MCF 10A (cell line): ENCODE results near the gene INSC. TPM values are rescaled to one million over a fixed set of nuclear protein-coding genes. Genes with fewer than 3 reads are reported as not detected.

Source experiments
- BruUV-seq: library from RNA; stranded (reverse); fragments of 400-500 nt; replicated peaks from 2 replicates; lab custom pipeline; 2021; lab: Mats Ljungman, UMichigan
- CTCF ChIA-PET: fragments of 300-600 bp; sonication (Branson Sonifier 250); formaldehyde crosslinking; extraction: SDS; loops from one replicate; lab custom pipeline; 2021; ENCODE audit warnings: antibody characterized with exemption, inconsistent platforms; lab: Yijun Ruan, JAX
- POLR2A ChIA-PET: fragments of 300-600, 350-650 bp; sonication (Branson Sonifier 250); formaldehyde crosslinking; extraction: SDS; loops from one replicate; lab custom pipeline; 2020; ENCODE audit warnings: antibody characterized with exemption, inconsistent platforms; lab: Yijun Ruan, JAX
- DNase-seq: peaks from one replicate; pipeline ENCODE4 v3.0.0-alpha.2; 2018; ENCODE audit not compliant: unreplicated experiment
- H3K27ac Mint-ChIP-seq: one replicate; pipeline ENCODE4 v1.8.0; 2022; ENCODE audit warnings: mild to moderate bottlenecking, low read depth, mixed read lengths; ENCODE audit not compliant: unreplicated experiment
- H3K27me3 Mint-ChIP-seq: one replicate; pipeline ENCODE4 v1.8.0; 2022; ENCODE audit warnings: mixed read lengths; ENCODE audit not compliant: insufficient read depth, unreplicated experiment
- H3K36me3 Mint-ChIP-seq: one replicate; pipeline ENCODE4 v1.8.0; 2022; ENCODE audit warnings: mild to moderate bottlenecking, moderate library complexity, mixed read lengths; ENCODE audit not compliant: insufficient read depth, unreplicated experiment
- H3K4me1 Mint-ChIP-seq: one replicate; pipeline ENCODE4 v1.8.0; 2022; ENCODE audit warnings: mixed read lengths; ENCODE audit not compliant: insufficient read depth, unreplicated experiment
- H3K4me3 Mint-ChIP-seq: one replicate; pipeline ENCODE4 v1.8.0; 2022; ENCODE audit warnings: mild to moderate bottlenecking, moderate library complexity, mixed read lengths; ENCODE audit not compliant: unreplicated experiment
- H3K9me3 Mint-ChIP-seq: one replicate; pipeline ENCODE4 v1.8.0; 2022; ENCODE audit warnings: mixed read lengths; ENCODE audit not compliant: unreplicated experiment
- CTCF ChIP-seq: fragments of 200-600 bp; IDR thresholded peaks from one replicate; pipeline ENCODE4 v1.8.0; 2022; ENCODE audit warnings: antibody characterized with exemption, mild to moderate bottlenecking; ENCODE audit not compliant: unreplicated experiment
- intact Hi-C: fragments of 100-400 bp; cut with micrococcal nuclease; formaldehyde crosslinking; loops from 2 replicates; pipeline ENCODE4 v1.14.1; 2022
- total RNA-seq: library from RNA; stranded (reverse); gene quantifications from 2 replicates; pipeline ENCODE4 v1.2.3, GENCODE V29; 2022

Gene INSC
- total RNA-seq, 1 experiment from 2014 or later = 5.8 TPM

- no peak overlapping the region for H3K4me3 Mint-ChIP-seq
- CTCF ChIA-PET = interaction anchor here (0.6 to 1.9 kb wide), 3 partner anchors 13 to 181 kb away, joined by 3 to 9 read pairs (median 3); no protein-coding TSS in a partner anchor
- no peak for DNase-seq
These were observed 31.7 kb downstream of the INSC start for GRCh38 chr11:15146271-15147003.

GRCh38 chr11:15148169-15148568, 33.4 kb downstream of the INSC start:
- Mint-ChIP-seq H3K4me3 (no peak overlapping the region), H3K27me3 (no peaks in the 10 kb centered on the region), H3K36me3 (peaks cover 3% of the 10 kb centered on the region), H3K9me3 (no peaks in the 10 kb centered on the region), H3K4me1 (no peaks in the 10 kb centered on the region), H3K27ac (peak overlapping the region; percentile 17)
- no peak for DNase-seq
- ChIA-PET CTCF (interaction anchor here (0.6 to 1.9 kb wide), 3 partner anchors 11 to 35 kb away, joined by 3 to 9 read pairs (median 4); no protein-coding TSS in a partner anchor), POLR2A (interaction anchor here (0.6 kb wide), 1 partner anchor 19 kb away, joined by 3 read pairs; no protein-coding TSS in a partner anchor)
- no peak for TF ChIP-seq CTCF
- intact Hi-C loops = no loop called here
- BruUV-seq = no TSS peak

More at GRCh38 chr11:15146271-15147003, 31.7 kb downstream of the INSC start:
- Mint-ChIP-seq H3K9me3 (no peaks in the 10 kb centered on the region), H3K27ac (no peak overlapping the region), H3K27me3 (no peaks in the 10 kb centered on the region), H3K36me3 (no peaks in the 10 kb centered on the region), H3K4me1 (no peaks in the 10 kb centered on the region)
- no TSS peak for BruUV-seq
- POLR2A ChIA-PET = no interaction called here
- TF ChIP-seq CTCF = no peak
- intact Hi-C loops = no loop called here

GRCh38 chr11:15149050-15149449, 34.3 kb downstream of the INSC start:
- intact Hi-C loops = no loop called here
- Mint-ChIP-seq H3K36me3 (peaks cover 11% of the 10 kb centered on the region), H3K27me3 (no peaks in the 10 kb centered on the region), H3K4me1 (no peaks in the 10 kb centered on the region), H3K27ac (no peak overlapping the region), H3K9me3 (no peaks in the 10 kb centered on the region), H3K4me3 (no peak overlapping the region)
- CTCF ChIA-PET = interaction anchor here (0.6 kb wide), 1 partner anchor 1171 kb away, joined by 3 read pairs; no protein-coding TSS in a partner anchor
- TF ChIP-seq CTCF = no peak
- DNase-seq = no peak
- BruUV-seq = no TSS peak
- POLR2A ChIA-PET = no interaction called here

GRCh38 chr11:15150507-15150906, 35.8 kb downstream of the INSC start:
- ChIA-PET CTCF (interaction anchor here (1.0 kb wide), 1 partner anchor 9 kb away, joined by 3 read pairs; no protein-coding TSS in a partner anchor), POLR2A (no interaction called here)
- Mint-ChIP-seq H3K9me3 (no peaks in the 10 kb centered on the region), H3K27ac (no peak overlapping the region), H3K4me1 (no peaks in the 10 kb centered on the region), H3K27me3 (no peaks in the 10 kb centered on the region), H3K4me3 (no peak overlapping the region), H3K36me3 (peaks cover 11% of the 10 kb centered on the region)
- no peak for TF ChIP-seq CTCF
- no peak for DNase-seq
- BruUV-seq = no TSS peak
- intact Hi-C loops = no loop called here
